Left cardiac atrium (tissue), 4 donors: ENCODE data around the gene EMD. TPM values are rescaled to one million over a fixed set of nuclear protein-coding genes. Genes with fewer than 3 reads are reported as not detected.

Experiments used
- ATAC-seq, 2 donors: fragments of 200-7000 bp; cut with Tn5 transposase; one replicate each; pipeline ENCODE4 v1.9.1; 2020; ENCODE audit warnings: mild to moderate bottlenecking in 2 of 2, moderate library complexity in 2 of 2
- DNase-seq: peaks from one replicate; pipeline ENCODE4 v3.0.0-alpha.2; 2020
- intact Hi-C, 2 donors: fragments of 100-400 bp; cut with DNase I; formaldehyde crosslinking; loops; one replicate each; pipeline versions ENCODE4 v1.14.1 to v1.15.1; 2022 to 2023
- total RNA-seq, 2 donors: library from RNA; stranded (reverse); fragmentation: NEBNext Ultra II Directional; extraction: Animal tissue kit (Norgen Biotek cat#: 25700); gene quantifications; one replicate each; pipeline ENCODE4 v1.2.1, GENCODE V29; 2021
- donor health status: DM: no; HTN: yes; CAD: no.
- donor health status: DM: no; HTN: yes; CAD: no; lungs with severe emphysema.
- donor health status: DM: yes; HTN: yes; CAD: no.
- donor health status: Dilated cardiomyopathy.

EMD gene
- total RNA-seq, 2 donors from 2014 or later = 54.5 to 70.9 TPM

DNA sequence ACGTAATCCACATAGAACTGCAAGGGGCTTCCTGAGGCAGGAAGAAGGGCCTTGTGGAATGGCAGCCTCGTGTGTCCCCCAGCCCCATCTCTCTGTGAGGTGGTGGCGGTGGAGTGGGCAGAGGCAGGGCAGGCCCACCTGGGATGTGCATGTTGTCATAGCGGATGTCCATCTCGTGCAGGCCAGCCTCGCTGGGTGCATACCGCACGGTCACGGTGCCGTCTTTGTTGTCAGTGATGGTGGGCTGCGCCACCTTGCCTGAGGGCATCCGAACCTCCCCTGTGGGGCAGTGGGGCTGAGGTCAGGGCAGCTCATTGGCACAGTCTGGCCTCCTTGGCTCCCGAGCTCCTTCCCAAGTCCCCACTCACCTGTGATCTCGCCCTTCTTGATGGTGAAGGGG lies 25.1 kb upstream of the EMD start:
- intact Hi-C loops = no loop called here
- ATAC-seq (no peak), DNase-seq (no peak)

DNA sequence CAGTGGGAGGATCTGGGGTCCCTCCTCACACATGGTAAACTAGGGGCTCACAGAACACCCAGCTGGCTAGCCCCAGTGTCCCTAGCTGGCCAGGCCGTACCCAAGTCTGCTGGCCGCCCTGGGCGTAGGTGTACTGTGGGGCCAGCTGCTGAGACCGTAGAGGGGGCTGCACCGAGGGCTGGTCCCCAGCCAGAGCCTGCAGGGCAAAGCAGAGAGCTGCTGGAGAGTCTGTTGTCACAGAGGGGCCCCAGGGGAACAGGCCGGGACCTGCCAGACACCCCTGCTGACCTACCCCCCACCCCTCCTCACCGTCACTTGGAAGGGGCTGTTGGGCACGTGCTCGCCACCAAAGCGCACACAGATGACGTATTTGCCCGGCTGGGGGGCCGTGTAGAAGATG lies 24.6 kb upstream of the EMD start:
- intact Hi-C loops = no loop called here
- no peak for DNase-seq

DNA sequence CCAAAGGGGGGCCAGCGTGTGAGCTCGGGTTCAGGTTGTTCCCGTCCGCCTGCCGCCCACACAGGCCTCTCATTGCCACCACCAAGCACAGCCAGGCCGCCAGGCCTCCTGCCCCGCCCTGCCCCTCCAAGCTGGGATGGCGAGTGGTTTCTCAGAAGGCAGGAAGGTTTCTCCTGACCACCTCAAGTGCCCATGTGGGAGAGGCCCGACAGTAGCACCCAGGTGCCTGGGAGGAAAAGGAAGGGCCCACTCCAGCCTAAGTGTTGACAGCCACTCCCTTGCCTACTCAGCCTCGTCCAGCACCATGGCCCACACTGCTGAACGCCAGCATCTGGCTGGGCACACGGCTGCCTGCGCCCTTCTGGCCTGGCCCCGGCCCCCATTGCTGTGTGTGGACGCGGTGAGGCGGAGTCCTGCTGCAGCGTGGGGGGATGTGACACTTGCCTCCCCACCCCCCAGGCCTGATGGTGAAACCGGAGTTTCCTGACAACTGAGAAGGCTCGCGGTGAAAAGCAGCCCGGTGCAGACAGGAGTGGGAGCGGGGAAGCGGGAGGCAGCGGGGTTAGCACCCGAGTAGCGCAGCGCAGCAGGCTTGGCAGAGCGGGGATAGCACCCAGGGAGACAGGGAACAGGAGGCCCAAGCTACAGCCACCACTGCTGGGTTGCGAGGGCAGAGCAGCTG lies 23.9 kb upstream of the EMD start:
- ATAC-seq (peak in 1 of 2 donors; percentile 4), DNase-seq (no peak)
- intact Hi-C loops = no loop called here

More for the DNA sequence above, 24.6 kb upstream of the EMD start:
- ATAC-seq = no peak

DNA sequence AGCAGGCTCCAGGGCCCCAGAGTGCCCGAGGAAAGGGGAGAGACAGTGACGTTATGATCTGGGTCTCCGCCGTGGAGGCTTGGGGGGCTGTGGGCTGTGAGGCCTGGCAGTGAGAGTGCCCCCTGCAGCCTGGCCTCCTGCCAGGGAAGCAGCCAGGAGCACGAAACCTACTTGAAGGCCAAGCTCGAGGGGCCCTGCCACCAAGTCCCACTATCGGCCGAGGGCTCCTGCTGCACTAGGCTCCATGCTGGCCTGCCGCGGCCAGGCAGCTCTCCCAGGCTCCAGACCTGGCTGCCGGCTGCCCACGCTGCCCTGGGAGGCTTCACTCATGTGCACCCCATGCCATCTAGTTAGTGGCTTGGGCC lies 23.3 kb upstream of the EMD start:
- intact Hi-C loops = no loop called here
- no peak for ATAC-seq
- no peak for DNase-seq

DNA sequence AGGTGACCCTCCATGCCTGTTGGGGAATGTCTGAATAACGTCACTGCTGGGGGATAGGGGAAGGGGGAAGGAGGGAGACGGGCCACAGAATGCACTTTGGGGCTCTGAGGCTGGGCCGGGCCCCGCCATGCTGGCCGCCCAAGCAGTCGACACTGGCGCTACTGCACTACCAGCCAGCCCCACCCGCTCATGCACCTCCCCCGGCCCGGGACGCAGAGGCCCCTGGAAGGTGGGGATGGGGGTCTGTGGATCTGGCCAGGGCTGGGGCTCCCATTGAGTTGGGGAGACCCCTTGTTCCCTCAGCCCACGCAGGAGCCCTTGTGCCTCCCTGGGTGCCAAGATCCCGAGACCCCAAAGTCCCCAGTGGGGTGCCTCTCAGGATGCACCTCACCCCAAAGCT lies 22.5 kb upstream of the EMD start:
- ATAC-seq (no peak), DNase-seq (no peak)
- intact Hi-C loops = no loop called here

DNA sequence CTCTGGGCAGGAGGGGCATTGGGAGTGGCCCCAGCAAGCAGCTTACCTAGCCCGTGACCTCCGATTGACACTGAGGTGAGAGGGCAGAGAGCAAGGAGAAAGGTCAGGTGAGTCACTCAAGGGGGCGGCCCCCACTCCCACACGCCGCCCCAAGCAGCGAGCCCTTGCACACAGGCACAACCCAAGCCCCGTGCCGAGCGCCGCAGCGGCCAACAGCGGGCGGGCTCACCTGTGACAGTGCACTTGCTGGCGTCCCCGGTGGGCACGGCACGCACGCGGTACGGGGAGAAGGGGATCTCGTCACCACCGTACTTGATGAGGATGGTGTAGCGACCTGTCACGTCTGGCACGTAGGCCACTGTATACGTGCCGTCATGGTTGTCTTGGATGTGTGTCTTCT lies 21.9 kb upstream of the EMD start:
- ATAC-seq = no peak
- intact Hi-C loops = no loop called here
- no peak for DNase-seq

DNA sequence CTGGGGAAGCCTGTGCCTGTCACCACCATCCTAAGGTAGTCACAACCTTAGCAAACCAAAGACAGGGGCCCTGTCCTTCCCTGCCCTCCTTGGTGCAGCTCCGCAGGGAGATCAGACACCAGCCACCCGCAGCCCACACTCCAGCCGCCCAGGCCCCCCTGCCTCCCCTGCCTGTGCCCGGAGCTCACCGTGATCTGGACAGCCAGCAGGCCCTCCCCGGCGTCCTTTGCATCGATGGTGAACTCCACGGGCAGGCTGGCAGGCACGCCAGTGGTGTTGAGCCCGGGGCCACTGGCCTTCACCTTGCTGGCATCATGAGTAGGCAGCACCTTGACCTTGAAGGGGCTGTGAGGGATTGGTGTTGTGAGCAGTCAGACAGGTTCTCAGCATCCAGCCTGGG lies 21.1 kb upstream of the EMD start:
- intact Hi-C loops = no loop called here
- ATAC-seq = no peak
- DNase-seq = no peak

DNA sequence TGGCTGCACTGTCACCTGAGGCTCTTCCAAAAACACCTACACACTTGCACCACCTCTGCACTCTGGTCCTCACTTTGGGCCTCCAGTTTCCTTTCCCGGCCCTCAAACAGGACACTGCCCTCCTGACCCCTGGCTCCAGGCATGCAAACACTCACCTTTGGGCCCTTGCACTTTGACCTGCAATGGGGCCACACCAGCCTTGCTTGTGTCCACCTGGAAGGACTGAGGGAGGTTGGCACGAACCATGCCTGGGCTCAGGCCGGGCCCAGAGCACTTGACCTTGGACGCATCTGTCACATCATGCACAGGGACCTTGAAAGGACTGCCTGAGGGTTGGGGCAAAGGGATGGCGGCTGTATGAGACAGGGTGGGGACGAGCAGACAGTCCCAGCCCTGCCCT lies 20.3 kb upstream of the EMD start:
- intact Hi-C loops = no loop called here
- ATAC-seq = no peak
- no peak for DNase-seq

DNA sequence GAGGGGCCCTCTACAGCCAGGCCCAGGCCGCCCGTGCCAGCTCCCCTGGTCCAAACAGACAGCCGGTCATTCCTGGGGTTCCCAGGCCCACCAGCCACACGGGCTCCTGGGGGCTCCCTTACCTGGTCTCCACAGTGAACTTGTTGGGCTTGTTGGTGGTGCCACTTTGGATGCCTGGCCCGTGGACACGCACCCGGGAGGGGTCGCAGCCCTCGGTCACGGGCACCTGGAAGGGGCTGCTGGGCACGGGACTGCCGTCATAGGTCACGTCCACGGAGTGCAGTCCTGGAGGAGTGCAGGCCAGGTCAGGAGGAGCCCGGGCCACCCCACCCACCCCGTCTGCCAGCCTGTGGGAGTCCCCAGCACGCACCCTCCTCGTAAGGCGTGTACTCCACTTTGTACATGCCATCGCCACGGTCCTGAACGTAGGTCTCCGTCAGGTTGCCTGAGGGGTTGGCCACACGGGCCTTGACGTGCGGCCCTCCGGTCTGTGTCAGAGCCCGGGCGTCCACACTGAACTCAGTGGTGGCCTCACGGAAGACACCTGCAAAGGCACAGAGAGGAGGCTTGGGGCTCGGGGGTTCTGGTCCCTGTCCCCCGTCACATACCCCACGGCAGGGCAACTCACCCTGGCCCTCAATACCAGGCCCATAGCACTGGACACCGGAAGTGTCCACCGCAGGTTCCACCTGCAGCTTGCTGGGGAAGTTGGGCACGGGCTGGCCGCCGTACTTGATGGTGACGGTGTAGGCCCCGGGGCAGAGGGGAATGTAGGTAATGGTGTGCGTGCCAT lies 19.5 kb upstream of the EMD start:
- DNase-seq (no peak), ATAC-seq (no peak)
- intact Hi-C loops = no loop called here

DNA sequence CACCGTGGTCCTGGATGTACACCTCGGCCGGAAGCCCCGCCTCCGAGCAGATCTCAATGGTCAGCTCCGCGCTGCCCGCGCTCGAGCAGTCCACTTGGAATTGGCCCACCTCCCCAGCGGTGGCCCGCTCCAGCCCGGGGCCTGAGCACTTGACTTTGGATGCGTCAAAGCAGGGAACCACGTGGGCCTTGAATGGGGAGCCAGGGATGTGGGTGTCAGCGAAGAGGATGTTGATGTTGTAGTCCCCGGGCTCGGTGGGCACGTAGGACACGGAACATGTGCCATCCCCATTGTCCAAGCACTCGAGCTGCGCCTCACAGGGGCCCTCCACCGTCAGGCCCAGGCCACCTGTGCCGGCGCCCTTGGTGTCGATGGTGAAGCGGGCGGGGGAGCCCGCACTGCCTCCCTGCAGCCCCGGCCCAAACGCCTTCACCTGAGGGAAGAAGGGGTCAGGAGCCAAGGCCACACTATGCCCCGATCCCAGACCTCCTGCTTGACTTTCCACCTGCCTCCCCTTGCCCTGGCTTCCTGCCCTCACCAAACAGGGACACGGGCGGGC lies 18.9 kb upstream of the EMD start:
- ATAC-seq = no peak
- intact Hi-C loops = no loop called here
- no peak for DNase-seq

DNA sequence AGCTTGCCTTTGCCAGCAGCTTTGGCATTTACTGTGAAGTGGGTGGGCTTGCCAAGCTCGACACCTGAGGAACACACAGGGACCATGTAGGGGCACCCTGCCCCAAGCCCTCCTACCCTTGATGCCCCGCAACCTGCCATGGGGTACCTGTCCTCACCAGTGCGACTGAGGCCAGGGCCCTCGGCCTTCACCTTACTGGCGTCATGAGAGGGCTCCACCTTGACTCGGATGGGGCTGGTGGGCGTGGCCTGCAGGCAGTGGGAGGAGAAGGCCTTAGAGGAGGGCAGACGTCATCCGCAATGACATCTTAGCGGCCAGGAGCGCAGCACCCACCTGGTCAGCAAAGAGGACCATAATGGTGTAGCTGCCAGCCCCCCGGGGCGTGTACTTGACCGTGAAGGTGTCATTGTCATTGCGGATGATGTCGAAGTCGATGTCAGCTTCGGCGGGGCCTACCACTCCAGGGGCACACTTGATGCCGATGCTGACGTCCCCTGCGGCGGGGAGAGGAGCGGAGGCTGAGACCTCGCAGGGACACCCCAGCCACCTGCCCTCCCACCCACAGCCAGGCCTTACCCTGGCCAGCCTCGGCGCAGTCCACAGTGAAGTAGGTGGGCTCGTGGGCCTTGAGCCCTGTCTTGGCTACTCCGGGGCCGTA lies 16.9 kb upstream of the EMD start:
- ATAC-seq = no peak
- intact Hi-C loops = no loop called here
- no peak for DNase-seq

DNA sequence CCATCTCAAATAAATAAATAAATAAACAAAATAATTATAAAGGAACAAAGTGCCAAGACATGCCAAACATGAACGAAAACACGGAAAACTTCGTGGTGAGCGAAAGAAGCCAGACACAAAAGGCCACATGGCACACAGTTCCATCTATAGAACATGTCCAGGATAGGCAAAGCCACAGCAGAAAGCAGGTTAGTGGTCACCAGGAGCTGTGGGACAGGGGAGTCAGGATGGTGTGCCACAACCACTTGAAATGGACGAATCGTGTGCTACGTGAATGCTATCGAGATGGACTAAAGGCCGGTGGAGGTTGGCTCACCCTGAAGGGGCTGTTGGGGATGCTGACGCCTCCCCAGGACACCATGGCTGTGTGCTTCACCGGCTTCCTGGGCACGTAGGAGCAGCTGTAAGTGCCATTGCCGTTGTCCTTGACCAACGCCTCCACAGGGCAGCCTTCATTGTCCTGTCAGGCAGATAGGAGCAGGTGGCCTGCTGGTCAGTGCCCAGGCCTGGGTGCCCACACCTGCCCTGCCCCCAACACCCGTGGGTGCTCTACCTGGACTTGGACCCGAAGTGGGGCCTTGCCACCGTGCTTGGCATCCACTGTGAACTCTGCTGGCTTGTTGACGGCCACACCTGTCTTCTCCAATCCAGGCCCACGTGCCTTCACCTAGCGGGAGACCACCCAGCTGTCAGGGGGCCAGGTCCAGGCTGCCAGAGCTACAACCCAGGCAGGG lies 15.2 kb upstream of the EMD start:
- intact Hi-C loops = no loop called here
- no peak for ATAC-seq
- DNase-seq = no peak

DNA sequence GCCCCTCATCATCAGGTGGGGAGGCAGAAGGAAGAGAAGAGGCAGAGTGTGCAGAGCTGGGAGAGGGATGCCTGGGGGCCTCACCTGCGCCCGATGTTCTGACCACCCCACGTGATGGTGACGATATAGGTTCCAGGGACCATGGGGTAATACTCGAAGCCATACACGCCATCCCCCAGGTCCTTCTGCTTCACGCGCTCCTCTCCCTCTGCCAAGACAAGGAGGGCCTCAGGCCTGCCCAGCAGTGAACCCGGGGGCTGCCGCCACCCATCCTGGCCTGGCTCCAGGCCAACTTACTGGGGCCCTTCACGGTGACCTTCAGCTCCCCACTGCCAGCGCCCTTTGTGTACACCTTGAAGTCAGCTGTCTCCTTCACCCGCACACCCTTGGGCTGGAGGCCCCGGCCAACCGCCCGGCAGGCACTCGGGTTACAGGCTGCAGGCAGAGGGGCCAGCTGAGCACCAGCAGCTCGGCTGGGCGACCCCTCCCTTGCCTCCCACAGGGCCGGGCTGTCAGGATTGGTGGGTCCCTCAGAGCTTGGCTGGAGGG lies 14.0 kb upstream of the EMD start:
- intact Hi-C loops = no loop called here
- no peak for ATAC-seq
- DNase-seq = no peak

DNA sequence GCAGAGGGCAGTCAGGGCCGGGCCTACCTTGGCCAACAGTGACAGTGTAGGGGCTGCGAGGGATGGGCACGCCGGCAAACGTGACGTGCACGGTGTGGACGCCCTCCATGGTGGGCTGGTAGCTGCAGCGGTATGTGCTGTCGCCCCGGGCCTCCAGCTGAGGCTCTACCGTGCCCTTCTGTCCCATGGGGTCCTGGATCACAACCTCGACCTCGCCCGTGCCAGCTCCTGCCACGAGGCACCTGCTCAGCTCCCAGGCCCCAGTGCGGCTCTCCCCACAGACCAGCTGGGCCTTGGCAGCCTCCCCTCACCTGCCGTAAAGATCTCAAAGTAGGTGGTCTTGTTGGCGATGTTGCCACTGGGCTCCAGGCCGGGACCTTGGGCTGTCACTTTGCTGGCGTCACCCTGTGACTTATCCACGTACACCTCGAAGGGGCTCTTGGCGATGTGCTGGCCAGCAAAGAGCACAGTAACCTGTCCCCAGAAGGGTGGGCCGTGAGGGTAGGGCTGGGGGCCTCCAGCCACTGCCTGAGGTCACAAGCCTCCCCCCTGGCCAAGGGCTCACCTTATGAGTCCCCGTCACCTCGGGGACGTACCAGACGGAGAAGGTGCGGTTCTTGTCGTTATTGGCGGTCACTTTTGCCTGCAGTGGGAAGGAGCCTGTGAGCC lies 13.0 kb upstream of the EMD start:
- DNase-seq (no peak), ATAC-seq (no peak)
- intact Hi-C loops = no loop called here

DNA sequence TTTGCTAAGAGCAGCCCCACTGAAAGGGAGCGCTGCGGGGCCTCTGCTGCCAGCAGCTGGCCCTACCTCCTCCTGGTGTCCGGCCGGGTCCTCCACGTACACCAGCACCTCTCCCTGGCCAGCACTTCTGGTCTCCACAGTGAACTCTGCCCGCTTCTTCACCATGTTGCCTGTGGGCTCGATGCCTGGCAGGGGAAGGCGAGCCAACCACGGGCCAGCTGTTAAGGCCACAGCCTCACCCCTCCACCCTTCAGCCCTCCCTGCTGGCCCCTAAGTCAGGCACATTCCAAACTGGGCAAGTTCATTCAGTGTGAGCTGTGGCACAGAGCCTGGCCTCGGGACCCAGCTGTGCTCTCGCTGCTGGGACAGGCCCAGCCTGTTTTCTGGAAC lies 12.4 kb upstream of the EMD start:
- no peak for ATAC-seq
- intact Hi-C loops = no loop called here

DNA sequence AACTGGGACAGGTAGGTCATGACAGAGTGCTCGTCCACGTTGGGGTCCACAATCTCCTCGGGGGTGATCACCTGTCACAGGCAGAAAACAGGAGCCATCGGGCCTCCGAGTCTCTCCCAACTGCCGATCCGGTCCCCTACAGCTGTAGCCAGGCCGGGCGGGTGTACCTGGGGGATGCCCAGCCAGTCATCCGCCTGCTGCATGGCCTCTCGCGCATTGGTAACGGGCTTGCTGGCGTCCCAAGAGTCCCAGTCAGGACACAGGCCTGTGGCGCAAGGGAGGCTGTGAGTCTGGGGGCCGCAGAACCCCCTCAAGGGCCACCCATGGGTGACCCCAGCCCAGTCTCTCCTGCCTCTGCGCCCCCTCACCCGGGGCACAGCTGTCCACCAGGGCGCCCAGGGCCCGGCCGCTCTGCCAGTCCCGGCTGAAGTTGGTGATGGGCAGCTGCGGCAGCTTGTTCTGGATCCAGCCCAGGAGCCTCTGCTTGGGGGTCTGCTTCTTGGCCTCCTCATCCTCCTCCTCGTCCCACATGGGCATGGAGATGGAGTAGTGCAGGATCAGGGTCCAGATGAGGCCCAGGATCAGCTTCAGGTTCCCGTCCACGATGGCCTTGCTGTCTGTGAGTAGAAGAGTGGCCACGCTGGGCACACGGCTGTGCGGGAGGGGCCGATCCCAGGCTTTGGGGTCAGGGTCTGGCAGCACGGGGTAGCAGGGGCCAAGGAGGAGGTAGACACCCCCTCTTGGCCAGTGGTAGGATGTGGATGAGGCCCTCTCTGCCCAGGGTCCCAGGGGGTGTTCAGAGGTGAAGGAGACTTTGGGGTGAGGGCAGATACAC lies 11.4 kb upstream of the EMD start:
- intact Hi-C loops = no loop called here
- no peak for ATAC-seq
- no peak for DNase-seq

More for the DNA sequence above, 12.4 kb upstream of the EMD start:
- DNase-seq = no peak

DNA sequence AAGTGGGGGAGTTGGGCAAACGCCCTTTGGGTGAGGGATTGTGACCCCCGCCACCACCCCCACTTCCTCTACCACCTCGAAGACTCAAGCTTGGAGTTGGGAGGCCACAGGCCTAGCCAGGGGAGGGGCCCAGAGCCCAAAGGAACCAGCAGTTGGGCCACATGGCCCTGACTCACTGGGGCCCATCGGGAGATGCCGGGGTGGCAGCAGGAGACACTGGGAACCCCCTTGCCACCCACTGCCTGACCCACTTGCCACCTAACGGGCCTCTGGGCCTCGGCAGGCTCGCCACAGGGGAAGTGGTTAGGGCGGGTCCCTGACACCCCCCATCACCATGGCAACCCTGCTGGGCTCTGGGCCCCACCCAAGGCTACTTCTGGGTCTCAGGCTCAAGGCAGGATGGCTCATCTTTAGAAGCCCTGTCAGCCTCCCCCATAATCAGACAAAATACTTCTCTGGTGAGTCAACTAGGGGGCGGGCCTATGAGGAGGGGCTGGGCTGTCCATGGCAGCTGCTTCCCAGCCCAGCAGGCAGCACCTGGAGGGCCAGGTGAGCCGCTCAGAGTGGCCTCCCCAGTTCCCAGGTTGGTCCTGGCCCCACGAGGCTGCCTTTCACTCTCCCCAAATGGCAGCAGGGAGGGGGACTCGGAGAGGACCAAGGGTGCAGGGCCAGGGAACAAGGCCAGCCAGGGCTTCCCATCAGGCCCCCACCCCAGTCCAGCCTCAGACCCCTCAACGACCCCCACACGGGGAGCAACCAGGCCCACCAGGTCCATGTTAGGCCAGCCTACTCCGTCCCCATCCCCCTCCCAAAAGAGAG lies 10.3 kb upstream of the EMD start:
- DNase-seq (peak; percentile 89), ATAC-seq (peak; percentile 27 to 63)
- intact Hi-C loops = no loop called here
